ENCODE data around the gene WDR33.

GRCh38 chr2:127834951-127835350, 24.0 kb upstream of the WDR33 start:
- TF ChIP-seq, protein P1, sequence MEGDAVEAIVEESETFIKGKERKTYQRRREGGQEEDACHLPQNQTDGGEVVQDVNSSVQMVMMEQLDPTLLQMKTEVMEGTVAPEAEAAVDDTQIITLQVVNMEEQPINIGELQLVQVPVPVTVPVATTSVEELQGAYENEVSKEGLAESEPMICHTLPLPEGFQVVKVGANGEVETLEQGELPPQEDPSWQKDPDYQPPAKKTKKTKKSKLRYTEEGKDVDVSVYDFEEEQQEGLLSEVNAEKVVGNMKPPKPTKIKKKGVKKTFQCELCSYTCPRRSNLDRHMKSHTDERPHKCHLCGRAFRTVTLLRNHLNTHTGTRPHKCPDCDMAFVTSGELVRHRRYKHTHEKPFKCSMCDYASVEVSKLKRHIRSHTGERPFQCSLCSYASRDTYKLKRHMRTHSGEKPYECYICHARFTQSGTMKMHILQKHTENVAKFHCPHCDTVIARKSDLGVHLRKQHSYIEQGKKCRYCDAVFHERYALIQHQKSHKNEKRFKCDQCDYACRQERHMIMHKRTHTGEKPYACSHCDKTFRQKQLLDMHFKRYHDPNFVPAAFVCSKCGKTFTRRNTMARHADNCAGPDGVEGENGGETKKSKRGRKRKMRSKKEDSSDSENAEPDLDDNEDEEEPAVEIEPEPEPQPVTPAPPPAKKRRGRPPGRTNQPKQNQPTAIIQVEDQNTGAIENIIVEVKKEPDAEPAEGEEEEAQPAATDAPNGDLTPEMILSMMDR (IDR thresholded peaks at IDR 0.05), result no peak
- no peak for TF ChIP-seq EP300 (IDR thresholded peaks at IDR 0.05)
